HepG2 (cell line): Measurements from ENCODE around the gene ARHGEF6.

Experiments
- ARNTL ChIP-seq: sonication (generic); formaldehyde crosslinking; IDR thresholded peaks from 2 replicates; pipeline ENCODE4 v1.4.0; 2020; ENCODE audit warnings: mild to moderate bottlenecking, missing genetic modification reagents
- CTCF ChIP-seq: sonication (generic); formaldehyde crosslinking; IDR thresholded peaks from 2 replicates; pipeline ENCODE4 v1.5.0; 2020; ENCODE audit warnings: mild to moderate bottlenecking, missing genetic modification reagents, moderate library complexity
- EP300 ChIP-seq, 3 experiments: sonication (generic) in 1 of 3; formaldehyde crosslinking in 1 of 3; IDR thresholded peaks; 2 replicates each; pipeline versions ENCODE4 v1.5.1 to v1.6.1; 2011 to 2020; ENCODE audit warnings: low read depth in 2 of 3, low read length in 2 of 3, borderline replicate concordance in 1 of 3, improper control_type of control experiment in 1 of 3, mild to moderate bottlenecking in 1 of 3, missing genetic modification reagents in 1 of 3, moderate library complexity in 1 of 3
- HOMEZ ChIP-seq: IDR thresholded peaks from 2 replicates; pipeline ENCODE4 v1.6.1; 2016; ENCODE audit warnings: low read depth
- KAT7 ChIP-seq: IDR thresholded peaks from 2 replicates; pipeline ENCODE4 v1.6.1; 2018; ENCODE audit warnings: borderline replicate concordance, missing compliant biosample characterization
- MAFK ChIP-seq, 2 experiments: IDR thresholded peaks in 1 of 2; conservative IDR thresholded peaks in 1 of 2; 2 replicates each; pipeline ENCODE4 v1.6.1; 2011; ENCODE audit warnings: improper control_type of control experiment in 2 of 2, low read length in 2 of 2
- RBM22 ChIP-seq: fragments of 200-400 bp; formaldehyde crosslinking; optimal IDR thresholded peaks from 2 replicates; pipeline ENCODE3; 2017; ENCODE audit warnings: mild to moderate bottlenecking, low read length, moderate library complexity
- THYN1 ChIP-seq: sonication (generic); formaldehyde crosslinking; IDR thresholded peaks from 2 replicates; pipeline ENCODE4 v1.8.1; 2023; ENCODE audit warnings: low read depth, mild to moderate bottlenecking, moderate library complexity, missing genetic modification reagents, borderline replicate concordance
- ZNF576 ChIP-seq: sonication (generic); formaldehyde crosslinking; IDR thresholded peaks from 2 replicates; pipeline ENCODE4 v1.4.0; 2020; ENCODE audit warnings: mild to moderate bottlenecking, missing genetic modification reagents
- ZNF619 ChIP-seq: sonication (generic); formaldehyde crosslinking; IDR thresholded peaks from 2 replicates; pipeline ENCODE4 v1.4.0; 2020; ENCODE audit warnings: mild to moderate bottlenecking, missing genetic modification reagents

GRCh38 chrX:136816975-136817374 is 36.2 kb upstream of the ARHGEF6 start:
- no peak for TF ChIP-seq KAT7 (CRISPR knock-in tag)
- no peak for TF ChIP-seq ZNF576 (CRISPR knock-in tag)
- no peak for TF ChIP-seq CTCF (CRISPR knock-in tag)
- TF ChIP-seq THYN1 (CRISPR knock-in tag): no peak
- no peak for TF ChIP-seq EP300 (IDR thresholded peaks at IDR 0.05; ENCODE audit: low read depth in 2 of 2, low read length in 2 of 2)
- no peak for TF ChIP-seq EP300 (CRISPR knock-in tag; IDR thresholded peaks at IDR 0.05; ENCODE audit: borderline replicate concordance)
- TF ChIP-seq RBM22: no peak
- no peak for TF ChIP-seq ARNTL
- no peak for TF ChIP-seq HOMEZ (CRISPR knock-in tag)
- TF ChIP-seq MAFK (conservative IDR thresholded peaks at IDR 0.05 in 1 of 2, IDR thresholded peaks at IDR 0.05 in 1 of 2; ENCODE audit: low read length in 2 of 2): peak in 1 of 2 experiments; percentile 65; a peak in 2 of 4 replicates
- TF ChIP-seq ZNF619 (CRISPR knock-in tag): no peak
